ENCODE measurements around the gene BCL11B. TPM values are rescaled to one million over a fixed set of nuclear protein-coding genes. Genes with fewer than 3 reads are reported as not detected.

Gene BCL11B
- total and polyA plus RNA-seq, 11 donors = 0.04 to 2.1 (median 0.15) TPM; not detected in 3

DNA sequence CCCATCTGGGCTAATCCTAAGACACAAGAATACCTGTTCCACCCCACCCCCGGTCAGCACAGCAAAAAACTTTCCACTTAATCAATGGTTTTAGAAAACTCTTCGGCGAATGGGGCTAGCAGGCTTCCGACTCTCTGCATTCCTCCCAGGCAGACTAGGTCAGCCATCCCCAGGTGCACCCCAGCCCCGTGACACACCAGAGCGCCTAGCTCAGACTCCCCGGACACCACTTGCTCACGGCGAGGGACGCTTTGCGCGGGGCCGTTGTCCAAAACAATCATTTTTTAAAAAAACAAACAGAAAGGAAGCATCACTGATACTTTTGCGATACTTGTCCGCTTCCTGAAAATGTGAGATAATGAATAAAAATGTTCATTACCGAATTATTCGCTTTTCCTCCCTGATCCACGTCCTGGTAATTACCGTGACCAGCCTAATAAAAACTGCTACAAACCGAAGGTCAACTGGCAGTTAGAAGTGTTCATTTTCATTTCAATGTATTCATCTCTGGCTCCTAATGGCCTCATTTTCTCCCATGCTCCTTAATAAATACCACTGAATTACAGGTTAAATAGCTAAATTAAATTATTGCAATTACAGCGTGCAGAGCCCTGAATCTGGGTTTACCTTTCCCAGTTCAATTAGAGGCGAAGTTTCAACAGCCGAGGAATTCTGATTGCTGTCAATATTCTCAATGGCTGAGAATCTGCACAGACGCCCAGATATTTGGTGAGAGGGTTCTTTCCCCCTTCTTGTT lies 73.1 kb downstream of the BCL11B start:
- H3K36me3 ChIP-seq = no peaks in the 10 kb centered on the region
- DNase-seq = no peak
- peaks cover 0 to 11% (median 0%) of the 10 kb centered on the region in 9 donors for H3K27me3 ChIP-seq
- no peak overlapping the region for H3K27ac ChIP-seq
- TF ChIP-seq POLR2A (IDR thresholded peaks at IDR 0.05) = no peak
- TF ChIP-seq, protein P1, sequence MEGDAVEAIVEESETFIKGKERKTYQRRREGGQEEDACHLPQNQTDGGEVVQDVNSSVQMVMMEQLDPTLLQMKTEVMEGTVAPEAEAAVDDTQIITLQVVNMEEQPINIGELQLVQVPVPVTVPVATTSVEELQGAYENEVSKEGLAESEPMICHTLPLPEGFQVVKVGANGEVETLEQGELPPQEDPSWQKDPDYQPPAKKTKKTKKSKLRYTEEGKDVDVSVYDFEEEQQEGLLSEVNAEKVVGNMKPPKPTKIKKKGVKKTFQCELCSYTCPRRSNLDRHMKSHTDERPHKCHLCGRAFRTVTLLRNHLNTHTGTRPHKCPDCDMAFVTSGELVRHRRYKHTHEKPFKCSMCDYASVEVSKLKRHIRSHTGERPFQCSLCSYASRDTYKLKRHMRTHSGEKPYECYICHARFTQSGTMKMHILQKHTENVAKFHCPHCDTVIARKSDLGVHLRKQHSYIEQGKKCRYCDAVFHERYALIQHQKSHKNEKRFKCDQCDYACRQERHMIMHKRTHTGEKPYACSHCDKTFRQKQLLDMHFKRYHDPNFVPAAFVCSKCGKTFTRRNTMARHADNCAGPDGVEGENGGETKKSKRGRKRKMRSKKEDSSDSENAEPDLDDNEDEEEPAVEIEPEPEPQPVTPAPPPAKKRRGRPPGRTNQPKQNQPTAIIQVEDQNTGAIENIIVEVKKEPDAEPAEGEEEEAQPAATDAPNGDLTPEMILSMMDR (IDR thresholded peaks at IDR 0.05) = no peak
- H3K9me3 ChIP-seq = no peaks in the 10 kb centered on the region
- intact Hi-C loops (cut with DNase I) = no loop called here
- H3K4me3 ChIP-seq = no peak overlapping the region
- peaks cover 0 to 5% (median 0%) of the 10 kb centered on the region in 12 donors for H3K4me1 ChIP-seq
- ATAC-seq = no peak
- 80 to 87% (median 83%) methylated on average over 24 of the region's 24 CpGs for WGBS, 4 donors

DNA sequence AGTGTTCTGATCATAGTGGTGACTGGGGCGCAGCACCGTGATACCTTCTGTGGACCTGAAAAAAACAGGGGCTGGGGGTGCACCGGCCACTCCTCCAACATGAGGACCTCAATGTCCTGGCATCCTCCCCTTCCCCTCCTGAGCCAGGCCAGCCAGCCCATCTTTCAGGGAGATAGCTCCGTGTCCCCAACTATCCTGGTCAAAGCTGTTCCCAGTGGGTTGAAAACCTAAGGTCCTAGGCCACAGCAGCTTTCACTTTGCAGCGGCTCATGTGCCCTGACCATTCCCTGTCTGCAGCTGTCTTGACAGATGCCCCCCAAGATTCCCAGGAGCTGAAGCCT lies 75.7 kb downstream of the BCL11B start:
- intact Hi-C loops (cut with DNase I) = no loop called here
- no peak for TF ChIP-seq POLR2A (IDR thresholded peaks at IDR 0.05)
- TF ChIP-seq, protein P1 (IDR thresholded peaks at IDR 0.05) = no peak

DNA sequence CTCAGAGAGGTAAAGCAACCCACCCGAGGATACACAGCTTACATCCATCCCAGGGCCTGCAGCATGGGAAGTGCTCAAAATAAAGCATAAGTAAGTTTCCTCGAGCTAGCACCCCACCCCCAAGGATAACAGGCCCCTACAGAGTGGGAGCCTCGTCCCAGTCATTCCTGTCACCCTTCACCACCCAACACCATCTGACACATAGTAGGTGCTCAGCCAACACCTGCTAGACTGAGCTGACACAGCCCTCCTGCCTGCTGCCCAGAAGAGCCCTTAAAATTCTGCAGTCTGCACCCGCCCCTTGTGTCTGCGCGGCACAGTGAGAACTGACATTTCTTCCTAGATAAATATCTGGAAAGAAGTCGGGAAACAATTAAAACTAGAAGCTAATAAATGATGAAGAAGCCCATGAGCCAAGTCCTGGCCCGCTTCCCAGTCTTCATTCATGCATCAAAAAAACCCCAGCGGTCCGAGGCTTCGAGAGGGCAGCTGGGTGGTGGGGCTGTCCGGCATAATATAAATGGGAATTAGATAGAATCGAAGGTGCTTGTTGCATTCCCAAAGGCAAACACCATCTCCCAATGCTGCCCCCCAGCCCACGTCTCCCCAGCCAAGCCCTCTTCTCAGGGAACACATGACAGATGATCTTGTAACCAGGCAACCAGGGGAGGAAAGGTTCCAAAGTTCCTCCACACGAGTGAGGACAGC lies 76.2 kb downstream of the BCL11B start:
- intact Hi-C loops (cut with DNase I) = no loop called here
- no peak for DNase-seq
- Histone ChIP-seq H3K27ac (no peak overlapping the region), H3K4me3 (no peak overlapping the region), H3K27me3 (peaks cover 0 to 9% (median 0%) of the 10 kb centered on the region in 9 donors), H3K9me3 (no peaks in the 10 kb centered on the region), H3K4me1 (peaks cover 0 to 28% (median 14%) of the 10 kb centered on the region in 12 donors), H3K36me3 (no peaks in the 10 kb centered on the region)
- no peak for ATAC-seq
- 33 to 50% (median 44%) methylated on average over 15 of the region's 15 CpGs for WGBS, 4 donors
- TF ChIP-seq, protein P1 (IDR thresholded peaks at IDR 0.05) = no peak
- no peak for TF ChIP-seq POLR2A (IDR thresholded peaks at IDR 0.05)

More for the DNA sequence above, 75.7 kb downstream of the BCL11B start:
- no peaks in the 10 kb centered on the region for H3K9me3 ChIP-seq
- peaks cover 0 to 23% (median 10%) of the 10 kb centered on the region in 12 donors for H3K4me1 ChIP-seq
- H3K27ac ChIP-seq = no peak overlapping the region
- no peak overlapping the region for H3K4me3 ChIP-seq
- no peak for ATAC-seq
- WGBS, 4 donors = 87 to 91% (median 89%) methylated on average over 3 to 5 of the region's 5 CpGs
- H3K36me3 ChIP-seq = no peaks in the 10 kb centered on the region
- peaks cover 0 to 11% (median 0%) of the 10 kb centered on the region in 9 donors for H3K27me3 ChIP-seq
- no peak for DNase-seq

DNA sequence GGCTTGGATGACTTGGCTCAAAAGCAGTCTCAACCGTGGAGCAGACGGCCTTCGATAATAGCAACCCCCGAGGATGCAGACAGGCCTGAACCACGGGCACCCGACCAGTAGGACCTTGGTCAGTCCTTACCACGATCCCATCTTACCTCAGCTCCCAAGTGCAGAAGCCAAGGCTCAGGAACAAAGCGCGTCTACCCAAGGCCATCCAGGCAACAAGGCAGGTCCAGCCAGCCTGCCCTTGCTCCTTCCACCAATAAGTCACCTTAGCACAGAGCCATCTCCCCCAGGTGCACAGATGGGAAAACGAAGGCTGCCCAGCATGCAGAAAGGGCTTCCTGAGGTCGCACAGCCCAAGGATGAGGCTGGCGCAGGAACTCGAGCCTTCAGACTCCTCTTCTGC lies 77.3 kb downstream of the BCL11B start:
- Histone ChIP-seq H3K36me3 (no peaks in the 10 kb centered on the region), H3K27ac (no peak overlapping the region), H3K4me3 (no peak overlapping the region), H3K4me1 (peaks cover 0 to 25% (median 14%) of the 10 kb centered on the region in 12 donors), H3K27me3 (peaks cover 0 to 8% (median 0%) of the 10 kb centered on the region in 9 donors), H3K9me3 (no peaks in the 10 kb centered on the region)
- peak in 1 of 5 donors; percentile 13 for DNase-seq
- WGBS, 4 donors = 88 to 93% (median 90%) methylated on average over 8 to 13 of the region's 13 CpGs
- intact Hi-C loops (cut with DNase I) = no loop called here
- no peak for ATAC-seq
- TF ChIP-seq, protein P1 (IDR thresholded peaks at IDR 0.05) = no peak
